ENCODE measurements around the gene FAM89A.

- TF ChIP-seq CTCF (IDR thresholded peaks at IDR 0.05) (no peak), POLR2A (IDR thresholded peaks at IDR 0.05) (no peak)
Observed at GRCh38 chr1:230970432-230970831, 69.6 kb downstream of the FAM89A start.
